Measurements from ENCODE around the gene TMEM95.

TMEM95 gene

GRCh38 chr17:7374353-7374752 lies 19.4 kb downstream of the TMEM95 start:
- DNase-seq (ENCODE audit: low spot score): no peak

- no peak for DNase-seq (ENCODE audit: low spot score)
Observed at GRCh38 chr17:7379134-7379533, 24.2 kb downstream of the TMEM95 start.

- no peak for DNase-seq (ENCODE audit: low spot score)
Observed at GRCh38 chr17:7380321-7380720, 25.4 kb downstream of the TMEM95 start.

GRCh38 chr17:7380855-7381683 lies 26.1 kb downstream of the TMEM95 start, which contains the start of gene TNK1:
TSS of gene TNK1 (plus strand) at chr17:7381089. CDS start at chr17:7382927, 1,838 bp downstream.
- no peak for DNase-seq (ENCODE audit: low spot score)

- DNase-seq (ENCODE audit: low spot score): no peak
Observed at GRCh38 chr17:7382901-7383300, 27.9 kb downstream of the TMEM95 start.

- DNase-seq (ENCODE audit: low spot score): no peak
Observed at GRCh38 chr17:7383371-7383741, 28.4 kb downstream of the TMEM95 start.

- DNase-seq (ENCODE audit: low spot score): peak; percentile 71
Observed at GRCh38 chr17:7383742-7384488, 29.0 kb downstream of the TMEM95 start.

- peak; percentile 35 for DNase-seq (ENCODE audit: low spot score)
Observed at GRCh38 chr17:7384489-7385081, 29.6 kb downstream of the TMEM95 start.

GRCh38 chr17:7388856-7389255 lies 33.9 kb downstream of the TMEM95 start:
- DNase-seq (ENCODE audit: low spot score): no peak

- no peak for DNase-seq (ENCODE audit: low spot score)
Observed at GRCh38 chr17:7389924-7390910, 35.3 kb downstream of the TMEM95 start.

- no peak for DNase-seq (ENCODE audit: low spot score)
Observed at GRCh38 chr17:7391307-7391706, 36.4 kb downstream of the TMEM95 start.

GRCh38 chr17:7392696-7393612 lies 38.0 kb downstream of the TMEM95 start:
- DNase-seq (ENCODE audit: low spot score): no peak

GRCh38 chr17:7393613-7394451 lies 38.9 kb downstream of the TMEM95 start:
- DNase-seq (ENCODE audit: low spot score): no peak

- DNase-seq (ENCODE audit: low spot score): peak; percentile 90
Observed at GRCh38 chr17:7394452-7395191, 39.7 kb downstream of the TMEM95 start, which contains the start of gene PLSCR3. TSS of gene PLSCR3 (minus strand) at chr17:7394525. CDS start at chr17:7394110, 415 bp downstream.

GRCh38 chr17:7396147-7396546 lies 41.2 kb downstream of the TMEM95 start:
- DNase-seq (ENCODE audit: low spot score): no peak

GRCh38 chr17:7398612-7399011 lies 43.7 kb downstream of the TMEM95 start:
- no peak for DNase-seq (ENCODE audit: low spot score)

GRCh38 chr17:7403043-7403726 lies 48.2 kb downstream of the TMEM95 start:
- DNase-seq (ENCODE audit: low spot score): no peak

- DNase-seq (ENCODE audit: low spot score): no peak
Observed at GRCh38 chr17:7403727-7403976, 48.7 kb downstream of the TMEM95 start.
